Tibial artery (tissue), 4 donors: ENCODE measurements around the gene FRMPD1.

Experiments
- DNase-seq, 2 donors: peaks; one replicate each; pipeline ENCODE4 v3.0.0-alpha.2; 2019
- H3K27ac ChIP-seq, 2 donors: fragments of 200-600 bp; sonication (generic) in 1 of 2; 1 replicate in 1 of 2; 2 replicates in 1 of 2; pipeline ENCODE4 v1.5.1; 2018 to 2019; ENCODE audit warnings: mild to moderate bottlenecking in 1 of 2
- H3K27me3 ChIP-seq, 2 donors: fragments of 200-600 bp; sonication (generic) in 1 of 2; one replicate each; pipeline versions ENCODE4 v1.5.1 to v1.6.0; 2016 to 2019
- H3K36me3 ChIP-seq, 3 donors: fragments of 200-600 bp; sonication (generic) in 2 of 3; one replicate each; pipeline ENCODE4 v1.5.1; 2016 to 2019; ENCODE audit warnings: mild to moderate bottlenecking in 2 of 3
- H3K4me1 ChIP-seq, 4 donors: fragments of 200-600 bp; sonication (generic) in 2 of 4; 1 replicate in 3 of 4; 2 replicates in 1 of 4; pipeline ENCODE4 v1.5.1; 2016 to 2019
- H3K4me3 ChIP-seq, 2 donors: fragments of 200-600 bp; sonication (generic) in 1 of 2; 1 replicate in 1 of 2; 2 replicates in 1 of 2; pipeline ENCODE4 v1.5.1; 2018 to 2019; ENCODE audit warnings: mild to moderate bottlenecking in 2 of 2
- H3K9me3 ChIP-seq, 3 donors: fragments of 200-600 bp; sonication (generic) in 1 of 3; one replicate each; pipeline ENCODE4 v1.5.1; 2016 to 2019
- intact Hi-C: fragments of 100-400 bp; cut with DNase I; formaldehyde crosslinking; loops from one replicate; pipeline ENCODE4 v1.15.0; 2023; ENCODE audit warnings: low total_unique reads
- TF ChIP-seq, protein P1 (sequence below), 2 experiments: fragments of 200-600 bp in 1 of 2; fragments of 450-650 bp in 1 of 2; IDR thresholded peaks; one replicate each; pipeline ENCODE4 v1.5.1; 2017 to 2019; ENCODE audit warnings: antibody characterized with exemption in 2 of 2, mild to moderate bottlenecking in 1 of 2, moderate library complexity in 1 of 2

FRMPD1 gene

DNA sequence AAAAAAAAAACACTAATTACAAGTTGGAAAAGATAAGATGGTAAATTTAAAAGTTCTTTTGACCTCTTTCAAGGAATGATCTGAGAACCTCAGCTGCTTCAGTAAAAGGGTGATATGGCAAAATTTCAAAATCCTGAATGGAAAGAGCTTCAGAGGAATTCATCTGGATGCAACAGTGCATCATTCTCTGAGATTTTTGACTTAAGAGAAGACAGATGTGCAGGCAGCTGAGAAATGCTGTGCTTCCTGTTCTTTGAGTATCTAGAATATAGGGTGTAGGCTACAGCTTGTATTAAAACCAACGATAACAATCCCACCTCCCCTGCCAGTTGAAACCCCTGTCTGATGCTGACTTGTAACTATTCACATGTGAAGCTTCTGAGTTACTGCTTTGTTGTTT is 6.2 kb downstream of the FRMPD1 start:
- Histone ChIP-seq H3K9me3 (no peaks in the 10 kb centered on the region), H3K4me1 (no peaks in the 10 kb centered on the region), H3K27ac (no peak overlapping the region), H3K36me3 (no peaks in the 10 kb centered on the region), H3K4me3 (no peak overlapping the region), H3K27me3 (peaks cover 0 to 59% of the 10 kb centered on the region in 2 donors)
- TF ChIP-seq, protein P1, sequence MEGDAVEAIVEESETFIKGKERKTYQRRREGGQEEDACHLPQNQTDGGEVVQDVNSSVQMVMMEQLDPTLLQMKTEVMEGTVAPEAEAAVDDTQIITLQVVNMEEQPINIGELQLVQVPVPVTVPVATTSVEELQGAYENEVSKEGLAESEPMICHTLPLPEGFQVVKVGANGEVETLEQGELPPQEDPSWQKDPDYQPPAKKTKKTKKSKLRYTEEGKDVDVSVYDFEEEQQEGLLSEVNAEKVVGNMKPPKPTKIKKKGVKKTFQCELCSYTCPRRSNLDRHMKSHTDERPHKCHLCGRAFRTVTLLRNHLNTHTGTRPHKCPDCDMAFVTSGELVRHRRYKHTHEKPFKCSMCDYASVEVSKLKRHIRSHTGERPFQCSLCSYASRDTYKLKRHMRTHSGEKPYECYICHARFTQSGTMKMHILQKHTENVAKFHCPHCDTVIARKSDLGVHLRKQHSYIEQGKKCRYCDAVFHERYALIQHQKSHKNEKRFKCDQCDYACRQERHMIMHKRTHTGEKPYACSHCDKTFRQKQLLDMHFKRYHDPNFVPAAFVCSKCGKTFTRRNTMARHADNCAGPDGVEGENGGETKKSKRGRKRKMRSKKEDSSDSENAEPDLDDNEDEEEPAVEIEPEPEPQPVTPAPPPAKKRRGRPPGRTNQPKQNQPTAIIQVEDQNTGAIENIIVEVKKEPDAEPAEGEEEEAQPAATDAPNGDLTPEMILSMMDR (IDR thresholded peaks at IDR 0.05), result no peak
- intact Hi-C loops, result no loop called here
- DNase-seq, result no peak

DNA sequence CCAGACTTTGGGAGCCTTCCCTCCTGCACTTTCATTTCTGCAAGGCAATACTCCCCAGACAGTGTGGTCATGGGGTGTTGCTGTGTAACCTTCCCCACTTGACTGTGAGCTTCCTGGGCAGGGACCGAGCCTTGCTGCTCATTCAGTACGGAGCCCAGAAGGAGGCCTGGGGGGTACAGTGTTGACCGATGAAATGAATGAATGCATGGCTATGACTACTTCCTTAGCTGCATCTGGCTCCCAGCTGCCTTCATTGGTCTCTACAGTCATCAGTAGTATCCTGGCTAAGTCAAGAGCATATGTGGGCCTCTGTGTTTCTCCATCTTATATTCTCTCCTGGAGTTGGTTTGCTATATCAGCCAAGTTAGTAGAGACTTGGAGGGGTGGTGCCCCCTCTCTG is 9.9 kb downstream of the FRMPD1 start:
- no peak overlapping the region for H3K27ac ChIP-seq
- DNase-seq, result no peak
- TF ChIP-seq, protein P1 (IDR thresholded peaks at IDR 0.05), result no peak
- intact Hi-C loops, result no loop called here
- no peaks in the 10 kb centered on the region for H3K9me3 ChIP-seq
- H3K27me3 ChIP-seq, result peaks cover 0 to 28% of the 10 kb centered on the region in 2 donors
- H3K4me3 ChIP-seq, result no peak overlapping the region
- no peaks in the 10 kb centered on the region for H3K36me3 ChIP-seq
- no peaks in the 10 kb centered on the region for H3K4me1 ChIP-seq

DNA sequence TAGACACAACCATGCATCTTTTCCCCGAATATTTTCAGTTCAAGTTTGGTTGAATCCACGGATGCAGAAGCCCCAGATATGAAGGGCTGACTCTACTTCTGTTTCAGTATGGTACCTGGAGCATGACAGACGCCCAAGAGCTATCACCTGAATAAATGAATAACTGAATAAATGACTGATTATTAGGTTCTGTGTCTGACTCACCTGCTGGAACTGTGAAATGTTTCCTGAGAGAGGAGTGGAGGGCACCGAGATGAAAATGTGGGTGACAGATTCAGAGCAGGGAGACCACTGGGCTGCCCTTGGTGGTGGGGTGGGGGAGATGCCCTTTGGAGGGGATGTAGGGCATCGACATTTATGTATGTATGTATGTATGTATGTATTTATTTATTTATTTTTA is 13.2 kb downstream of the FRMPD1 start:
- TF ChIP-seq, protein P1 (IDR thresholded peaks at IDR 0.05), result no peak
- intact Hi-C loops, result no loop called here
- H3K27ac ChIP-seq, result no peak overlapping the region
- peaks cover 0 to 15% of the 10 kb centered on the region in 2 donors for H3K27me3 ChIP-seq
- no peak overlapping the region for H3K4me3 ChIP-seq
- H3K9me3 ChIP-seq, result no peaks in the 10 kb centered on the region
- H3K4me1 ChIP-seq, result no peaks in the 10 kb centered on the region
- H3K36me3 ChIP-seq, result no peaks in the 10 kb centered on the region
- no peak for DNase-seq

DNA sequence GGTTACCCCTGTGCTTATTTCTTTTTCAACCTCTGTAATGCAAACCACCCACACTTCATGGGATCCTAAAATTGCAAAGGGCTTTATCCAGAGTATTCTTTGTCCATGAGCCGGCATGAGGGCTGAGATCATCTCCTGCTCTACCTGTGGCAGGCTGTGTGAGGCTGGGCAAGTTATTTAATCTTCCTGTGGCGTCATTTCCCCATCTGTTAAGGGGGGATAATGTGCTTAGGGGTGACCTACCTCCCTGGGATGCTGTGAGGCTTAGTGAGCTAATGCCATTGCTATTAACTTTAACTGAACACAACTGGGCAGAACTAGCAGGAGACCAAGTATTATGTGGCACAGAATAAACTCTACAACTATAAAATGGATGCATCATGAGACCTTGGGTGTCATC is 17.0 kb downstream of the FRMPD1 start:
- DNase-seq, result no peak
- intact Hi-C loops, result no loop called here
- no peaks in the 10 kb centered on the region for H3K36me3 ChIP-seq
- H3K9me3 ChIP-seq, result no peaks in the 10 kb centered on the region
- no peak overlapping the region for H3K27ac ChIP-seq
- H3K4me1 ChIP-seq, result no peaks in the 10 kb centered on the region
- TF ChIP-seq, protein P1 (IDR thresholded peaks at IDR 0.05), result no peak
- H3K4me3 ChIP-seq, result no peak overlapping the region
- peaks cover 0 to 2% of the 10 kb centered on the region in 2 donors for H3K27me3 ChIP-seq

DNA sequence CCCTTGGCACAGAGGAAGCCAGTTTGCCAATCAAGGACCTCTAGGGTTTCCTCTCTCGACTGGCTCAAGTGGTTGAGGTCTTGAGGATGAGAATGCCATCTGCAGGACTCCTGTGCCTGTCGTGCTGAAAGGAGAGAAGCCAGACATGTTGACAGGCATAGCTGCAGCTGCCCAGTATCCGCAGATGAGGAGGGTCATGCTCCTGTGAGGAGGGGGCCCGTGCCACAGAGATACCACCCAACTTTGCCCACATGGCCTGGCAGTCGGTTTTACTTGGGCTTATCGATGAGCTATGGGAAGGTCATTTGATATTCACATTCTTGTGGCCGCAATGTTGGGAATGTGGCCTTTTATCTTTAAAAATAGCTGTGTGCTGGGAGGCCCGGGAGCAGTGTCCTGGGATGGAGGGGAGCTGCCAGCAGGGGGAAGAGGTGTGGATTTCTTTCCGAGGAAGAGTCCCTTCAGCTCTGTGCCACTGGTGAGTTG is 17.4 kb downstream of the FRMPD1 start:
- no peak overlapping the region for H3K4me3 ChIP-seq
- no peak for DNase-seq
- TF ChIP-seq, protein P1 (IDR thresholded peaks at IDR 0.05), result no peak
- H3K9me3 ChIP-seq, result no peaks in the 10 kb centered on the region
- H3K27ac ChIP-seq, result no peak overlapping the region
- H3K27me3 ChIP-seq, result peaks cover 0 to 2% of the 10 kb centered on the region in 2 donors
- H3K4me1 ChIP-seq, result no peaks in the 10 kb centered on the region
- H3K36me3 ChIP-seq, result no peaks in the 10 kb centered on the region
- intact Hi-C loops, result no loop called here

DNA sequence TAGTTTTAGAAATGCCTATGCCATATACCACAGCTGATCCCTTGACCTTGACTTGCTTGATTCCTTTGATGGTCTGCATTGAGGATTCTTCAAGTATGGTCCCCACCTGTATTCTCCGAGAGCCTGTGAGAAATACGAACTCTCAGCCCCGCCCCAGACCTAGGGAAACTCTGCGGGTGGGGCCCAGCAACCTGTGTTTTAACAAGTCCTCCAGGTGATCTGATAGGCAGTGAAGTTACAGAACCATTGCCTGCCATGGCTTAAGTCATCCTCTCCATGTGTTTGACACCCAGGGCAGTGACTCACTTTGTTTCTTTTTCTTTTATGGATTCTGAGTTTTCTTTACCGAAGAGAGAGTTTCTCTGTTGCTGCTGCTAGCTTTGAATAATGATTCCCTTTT is 18.5 kb downstream of the FRMPD1 start:
- Histone ChIP-seq H3K27me3 (peaks cover 0 to 2% of the 10 kb centered on the region in 2 donors), H3K4me3 (no peak overlapping the region), H3K9me3 (no peaks in the 10 kb centered on the region), H3K4me1 (no peaks in the 10 kb centered on the region), H3K36me3 (no peaks in the 10 kb centered on the region), H3K27ac (no peak overlapping the region)
- no peak for DNase-seq
- intact Hi-C loops, result no loop called here
- TF ChIP-seq, protein P1 (IDR thresholded peaks at IDR 0.05), result no peak
